Effector memory CD4-positive, alpha-beta T cell (primary cell): ENCODE data around the gene PPFIA1.
A peak's percentile ranks its signal among the peaks of the same experiment; 100 is the strongest.

Experiments used
- DNase-seq, 3 donors: peaks; one replicate each; pipeline ENCODE4 v3.0.0-alpha.2; 2020
- H3K27ac ChIP-seq: 2 replicates; pipeline ENCODE4 v1.7.0; 2013; ENCODE audit warnings: mild to moderate bottlenecking, low read length, moderate library complexity; ENCODE audit not compliant: insufficient read depth, poor library complexity, severe bottlenecking
- H3K27me3 ChIP-seq: replicated peaks from 2 replicates; pipeline ENCODE4 v1.7.0; 2013; ENCODE audit warnings: mild to moderate bottlenecking, low read length; ENCODE audit not compliant: insufficient read depth, control insufficient read depth, poor library complexity, severe bottlenecking
- H3K36me3 ChIP-seq: 2 replicates; pipeline ENCODE4 v1.7.0; 2013; ENCODE audit warnings: mild to moderate bottlenecking, low read length, moderate library complexity; ENCODE audit not compliant: control insufficient read depth, insufficient read depth
- H3K4me1 ChIP-seq: 2 replicates; pipeline ENCODE4 v1.7.0; 2013; ENCODE audit warnings: low read length, mild to moderate bottlenecking; ENCODE audit not compliant: control insufficient read depth, insufficient read depth, poor library complexity, severe bottlenecking
- H3K4me3 ChIP-seq: 2 replicates; pipeline ENCODE4 v1.7.0; 2013; ENCODE audit warnings: low read length, low read depth, mild to moderate bottlenecking; ENCODE audit not compliant: insufficient read depth, poor library complexity, severe bottlenecking
- H3K9me3 ChIP-seq: 2 replicates; pipeline ENCODE4 v1.7.0; 2013; ENCODE audit warnings: mild to moderate bottlenecking, low read length, moderate library complexity; ENCODE audit not compliant: control insufficient read depth

PPFIA1 gene

DNA sequence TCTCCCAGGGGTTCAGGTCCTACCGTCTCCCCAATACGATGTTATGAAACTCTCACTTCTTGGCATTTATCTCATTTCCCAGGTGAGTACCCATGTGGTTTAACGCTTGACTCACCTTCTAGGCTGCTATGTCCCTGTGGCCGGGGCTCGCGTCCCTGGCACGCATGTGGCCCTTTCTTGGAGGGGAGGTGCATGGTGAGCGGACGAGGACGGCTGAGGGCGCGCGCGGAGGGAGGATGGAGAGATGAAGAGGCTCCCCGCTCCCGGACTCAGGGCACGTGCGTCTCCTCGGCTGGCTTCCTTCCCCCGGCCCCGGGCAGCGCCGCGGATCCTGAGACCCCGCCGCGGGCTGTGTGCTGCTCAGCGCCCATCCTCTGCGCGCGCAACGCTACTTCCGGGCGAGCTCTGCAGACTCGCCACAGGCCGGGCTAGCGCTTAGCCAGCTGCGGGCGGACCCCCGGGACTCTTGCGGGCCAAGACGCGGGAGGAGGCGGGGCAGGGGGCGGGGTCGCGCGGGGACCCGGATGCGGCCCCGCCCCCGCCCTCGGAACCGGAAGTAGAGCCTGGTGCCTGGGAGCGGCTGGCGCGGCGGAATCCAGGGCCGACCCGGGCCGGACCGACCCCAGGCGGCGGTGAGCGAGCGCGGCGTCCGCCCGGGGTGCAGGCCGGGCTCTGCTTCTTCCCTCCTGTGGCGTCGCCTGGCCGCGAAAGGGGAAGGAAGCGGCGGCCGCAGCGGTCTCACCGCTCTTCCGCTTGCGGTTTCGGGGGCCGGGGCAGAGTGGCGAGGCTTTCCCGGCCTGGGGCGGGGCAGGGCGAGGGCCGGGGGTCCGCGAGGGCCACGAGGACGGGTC lies 127.7 kb downstream of the PPFIA1 start, which contains the start of gene CTTN:
Gene CTTN, plus strand, starts transcription at position 547 of the 851 bp plus-strand sequence. CDS start 8,769 bp downstream, outside the sequence.
- H3K9me3 ChIP-seq: no peaks in the 10 kb centered on the region
- H3K4me3 ChIP-seq: peak within 1 kb of the TSS; percentile 64
- H3K27me3 ChIP-seq: no peaks in the 10 kb centered on the region
- peak; percentile 22 to 41 (median 27) for DNase-seq
- peaks cover 16% of the 10 kb centered on the region for H3K4me1 ChIP-seq
- no peaks in the 10 kb centered on the region for H3K36me3 ChIP-seq
- H3K27ac ChIP-seq: no peak within 1 kb of the TSS

DNA sequence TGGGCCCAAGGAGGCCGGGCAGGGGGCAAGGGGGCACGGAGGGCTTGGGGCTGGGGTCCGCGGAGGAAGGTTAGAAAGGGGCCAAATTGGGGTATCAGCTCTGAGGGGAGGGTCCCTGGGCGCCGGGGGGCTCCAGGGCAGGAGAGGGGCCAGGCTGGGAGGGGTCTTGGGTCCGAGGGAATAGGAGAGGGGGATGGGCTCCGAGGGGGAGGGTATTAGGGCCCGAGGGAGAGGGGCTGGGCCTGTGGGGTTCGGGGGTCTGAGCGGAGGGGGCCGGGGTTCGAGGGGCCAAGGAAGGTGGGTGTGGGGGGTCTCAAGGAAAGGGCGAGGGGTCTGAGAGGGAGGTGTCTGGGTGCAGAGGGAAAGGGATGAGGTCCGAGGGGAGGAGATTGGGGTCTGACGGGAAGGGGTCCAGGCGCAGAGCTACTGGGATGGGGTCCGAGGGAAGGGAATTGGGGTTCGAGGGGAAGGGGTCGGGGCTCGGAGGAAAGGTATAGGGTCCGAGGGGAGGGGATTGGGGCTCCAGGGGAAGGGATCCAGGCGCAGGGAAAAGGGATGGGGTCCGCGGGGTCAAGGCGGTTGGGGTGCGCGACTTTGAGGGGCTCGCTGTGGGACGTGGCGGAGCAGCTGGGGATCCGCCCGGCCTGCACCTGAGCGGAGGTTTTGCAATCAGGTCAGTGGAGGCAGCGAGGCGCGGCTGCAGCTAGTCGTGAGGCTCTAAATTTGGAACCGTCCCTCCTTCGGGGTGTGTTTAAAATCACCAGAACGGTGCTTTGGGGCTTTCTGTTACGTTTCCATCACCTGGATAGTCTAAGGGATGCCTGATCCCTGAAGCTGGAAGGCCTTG lies 128.6 kb downstream of the PPFIA1 start:
- Histone ChIP-seq H3K36me3 (no peaks in the 10 kb centered on the region), H3K4me1 (peaks cover 16% of the 10 kb centered on the region), H3K27me3 (no peaks in the 10 kb centered on the region), H3K9me3 (no peaks in the 10 kb centered on the region), H3K27ac (no peak overlapping the region), H3K4me3 (peak overlapping the region; percentile 64)
- DNase-seq: no peak

DNA sequence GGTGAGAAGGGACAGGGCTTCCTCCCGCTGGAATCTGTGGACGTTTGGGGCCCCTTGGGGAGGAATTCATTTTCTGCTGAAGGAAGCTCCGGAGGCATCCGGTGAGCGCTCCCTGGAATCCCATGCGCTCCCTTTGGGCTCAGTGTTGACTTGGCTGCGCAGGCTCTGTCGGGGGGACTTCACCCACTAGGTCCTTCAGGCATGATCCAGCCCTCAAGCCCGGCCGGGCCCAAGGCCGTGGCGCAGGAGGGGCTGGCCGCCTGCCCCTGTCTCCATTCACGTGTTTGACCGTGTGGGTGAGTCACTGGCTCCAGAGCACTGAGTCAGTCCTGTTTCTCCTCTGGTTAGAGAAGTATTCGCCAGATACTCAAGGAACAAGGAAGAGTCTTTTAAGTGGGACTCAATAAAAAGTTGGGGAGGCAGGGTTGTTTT lies 129.2 kb downstream of the PPFIA1 start:
- Histone ChIP-seq H3K36me3 (no peaks in the 10 kb centered on the region), H3K4me3 (no peak overlapping the region), H3K9me3 (no peaks in the 10 kb centered on the region), H3K27ac (no peak overlapping the region), H3K4me1 (peaks cover 16% of the 10 kb centered on the region), H3K27me3 (no peaks in the 10 kb centered on the region)
- no peak for DNase-seq

- H3K9me3 ChIP-seq: no peaks in the 10 kb centered on the region
- no peaks in the 10 kb centered on the region for H3K27me3 ChIP-seq
- no peaks in the 10 kb centered on the region for H3K36me3 ChIP-seq
- H3K27ac ChIP-seq: no peak overlapping the region
- H3K4me3 ChIP-seq: no peak overlapping the region
- DNase-seq: no peak
- peaks cover 16% of the 10 kb centered on the region for H3K4me1 ChIP-seq
Measured at GRCh38 chr11:70400643-70401042, 130.2 kb downstream of the PPFIA1 start.

- H3K27ac ChIP-seq: no peak overlapping the region
- DNase-seq: no peak
- no peaks in the 10 kb centered on the region for H3K36me3 ChIP-seq
- H3K27me3 ChIP-seq: no peaks in the 10 kb centered on the region
- no peak overlapping the region for H3K4me3 ChIP-seq
- peaks cover 16% of the 10 kb centered on the region for H3K4me1 ChIP-seq
- no peaks in the 10 kb centered on the region for H3K9me3 ChIP-seq
Measured at GRCh38 chr11:70402016-70402415, 131.5 kb downstream of the PPFIA1 start.

DNA sequence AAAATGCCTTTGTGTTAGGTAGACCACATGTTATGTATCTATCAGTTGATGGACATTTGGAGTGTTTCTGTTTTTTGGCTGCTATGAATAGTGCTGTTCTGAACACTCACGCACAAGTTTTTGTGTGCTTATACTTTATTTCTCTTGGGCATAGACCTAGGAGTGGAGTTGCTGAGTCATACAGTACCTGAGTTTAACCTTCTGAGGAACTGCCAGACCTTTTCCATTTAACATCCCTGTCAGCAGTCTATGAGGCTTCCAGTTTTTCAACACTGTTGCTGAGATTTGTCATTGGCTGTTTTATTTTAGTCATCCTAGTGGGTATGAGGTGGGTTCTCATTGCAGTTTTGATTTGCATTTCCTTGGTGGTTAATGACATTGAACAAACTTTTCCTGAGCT lies 132.2 kb downstream of the PPFIA1 start:
- H3K27me3 ChIP-seq: no peaks in the 10 kb centered on the region
- no peak for DNase-seq
- H3K4me1 ChIP-seq: peaks cover 14% of the 10 kb centered on the region
- H3K36me3 ChIP-seq: no peaks in the 10 kb centered on the region
- H3K9me3 ChIP-seq: no peaks in the 10 kb centered on the region
- no peak overlapping the region for H3K27ac ChIP-seq
- H3K4me3 ChIP-seq: no peak overlapping the region

- H3K36me3 ChIP-seq: no peaks in the 10 kb centered on the region
Measured at GRCh38 chr11:70404244-70404643, 133.8 kb downstream of the PPFIA1 start.

GRCh38 chr11:70405679-70406395 lies 135.3 kb downstream of the PPFIA1 start:
- no peak for DNase-seq
- H3K27ac ChIP-seq: no peak overlapping the region
- no peaks in the 10 kb centered on the region for H3K9me3 ChIP-seq
- H3K4me1 ChIP-seq: no peaks in the 10 kb centered on the region
- H3K36me3 ChIP-seq: no peaks in the 10 kb centered on the region
- no peaks in the 10 kb centered on the region for H3K27me3 ChIP-seq
- no peak overlapping the region for H3K4me3 ChIP-seq

More at GRCh38 chr11:70404244-70404643, 133.8 kb downstream of the PPFIA1 start:
- no peak for DNase-seq
- Histone ChIP-seq H3K4me1 (peaks cover under 1% of the 10 kb centered on the region), H3K4me3 (no peak overlapping the region), H3K27me3 (no peaks in the 10 kb centered on the region), H3K9me3 (no peaks in the 10 kb centered on the region), H3K27ac (no peak overlapping the region)

- Histone ChIP-seq H3K4me3 (no peak overlapping the region), H3K27me3 (no peaks in the 10 kb centered on the region), H3K4me1 (no peaks in the 10 kb centered on the region), H3K9me3 (no peaks in the 10 kb centered on the region), H3K27ac (no peak overlapping the region), H3K36me3 (no peaks in the 10 kb centered on the region)
- DNase-seq: no peak
Measured at GRCh38 chr11:70407121-70407520, 136.6 kb downstream of the PPFIA1 start.
